ENCODE results near the gene CHSY1.

CHSY1 gene

DNA sequence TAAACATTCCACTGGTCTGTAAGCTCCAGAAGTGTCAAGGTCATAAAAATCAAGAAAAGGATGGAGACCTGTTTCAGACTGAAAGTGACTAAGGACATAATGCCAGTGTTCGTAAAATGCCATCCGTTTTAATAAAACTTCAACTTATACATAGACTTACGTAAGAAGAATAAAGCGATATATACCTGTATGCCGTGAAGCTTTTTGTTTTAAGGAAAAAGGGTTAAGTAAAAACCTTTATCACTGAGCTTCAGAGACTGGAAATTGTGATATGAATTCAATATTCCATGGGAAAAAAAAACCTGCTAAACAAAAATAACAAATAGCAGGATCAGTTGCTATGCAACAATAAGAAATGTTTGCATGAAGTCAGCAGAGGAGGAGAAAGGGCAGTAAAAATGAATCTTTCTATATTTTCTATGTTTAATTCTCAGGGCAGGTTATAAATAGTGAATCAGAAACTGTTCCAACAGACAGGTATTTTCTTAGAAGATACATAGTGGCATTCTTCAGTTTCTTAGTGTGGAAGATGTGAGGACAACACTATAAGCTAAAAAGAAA, 42.5 kb downstream of the CHSY1 start:
- DNase-seq (ENCODE audit: low spot score), result no peak

DNA sequence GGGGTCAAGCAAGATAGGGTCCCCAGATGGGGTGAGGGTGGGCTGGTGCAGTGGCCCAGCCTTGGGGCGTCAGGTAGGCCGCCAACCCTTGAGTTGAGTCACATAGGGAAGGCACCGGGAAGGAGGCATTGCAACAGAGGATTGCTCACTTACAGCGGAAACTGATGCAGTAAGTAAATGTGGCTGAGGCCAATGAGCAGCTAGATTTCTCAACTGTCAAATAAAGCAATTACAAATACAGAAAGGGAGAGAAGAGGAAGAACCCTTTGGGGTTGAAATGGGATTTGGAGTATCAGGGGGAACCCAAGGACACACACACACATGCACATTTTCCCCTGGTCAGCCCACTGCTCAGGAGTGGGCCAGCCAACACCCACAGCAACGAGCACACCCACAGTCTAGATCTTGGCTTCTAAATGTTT, 44.0 kb downstream of the CHSY1 start:
- DNase-seq (ENCODE audit: low spot score), result no peak

DNA sequence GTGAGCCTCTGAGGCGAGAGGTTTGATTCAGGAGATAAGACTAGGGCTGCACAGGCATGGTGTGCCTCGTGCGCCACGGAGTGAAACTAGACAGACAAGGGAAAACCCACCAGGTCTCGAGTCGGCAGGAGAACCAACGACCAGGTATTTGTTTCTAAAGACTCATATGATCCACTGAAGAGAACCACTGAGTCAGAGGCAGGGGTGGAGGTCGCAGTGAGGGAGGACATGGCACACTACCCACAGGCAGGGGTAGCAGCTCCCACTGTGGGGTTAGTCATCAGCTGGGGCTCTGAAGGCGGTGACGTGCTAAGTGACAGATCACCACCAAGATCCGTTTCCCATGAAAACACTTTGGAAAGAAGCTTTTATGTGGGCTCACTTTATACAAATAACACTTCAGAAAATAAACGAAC, 45.7 kb downstream of the CHSY1 start:
- DNase-seq (ENCODE audit: low spot score), result peak; percentile 85

DNA sequence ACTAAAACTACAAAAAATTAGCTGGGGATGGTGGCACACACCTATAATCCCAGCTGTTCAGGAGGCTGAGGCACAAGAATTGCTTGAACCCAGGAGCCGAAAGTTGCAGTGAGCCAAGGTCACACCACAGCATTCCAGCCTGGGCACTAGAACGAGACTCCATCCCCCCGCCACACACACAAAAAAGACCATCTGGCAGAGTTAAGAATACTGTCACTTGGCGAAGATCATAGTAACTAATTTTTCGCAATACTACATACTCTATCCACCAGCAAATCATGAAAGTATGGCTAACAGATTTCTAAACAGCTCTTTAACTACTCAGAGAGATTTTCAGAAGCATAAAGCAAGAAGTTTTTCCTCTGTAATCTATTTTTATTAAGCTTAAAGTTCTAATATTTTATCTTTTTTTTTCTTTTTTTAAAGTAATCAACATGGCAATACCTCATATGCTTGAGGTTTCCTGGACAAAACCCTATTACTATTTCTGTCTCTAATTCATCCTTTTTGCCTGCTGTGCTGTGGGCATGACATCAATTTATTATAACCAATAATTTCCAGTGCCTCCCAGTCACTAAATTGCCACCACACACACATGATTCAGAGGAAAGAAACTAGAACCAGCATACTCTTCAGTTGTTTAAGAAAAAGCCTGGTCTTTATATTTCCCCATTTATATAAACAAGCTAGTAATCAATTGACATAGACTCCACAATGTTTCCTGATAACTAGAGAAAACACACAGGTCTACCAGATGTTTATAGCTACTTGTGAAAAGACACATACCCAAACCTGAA, 46.9 kb downstream of the CHSY1 start:
- DNase-seq (ENCODE audit: low spot score), result no peak

DNA sequence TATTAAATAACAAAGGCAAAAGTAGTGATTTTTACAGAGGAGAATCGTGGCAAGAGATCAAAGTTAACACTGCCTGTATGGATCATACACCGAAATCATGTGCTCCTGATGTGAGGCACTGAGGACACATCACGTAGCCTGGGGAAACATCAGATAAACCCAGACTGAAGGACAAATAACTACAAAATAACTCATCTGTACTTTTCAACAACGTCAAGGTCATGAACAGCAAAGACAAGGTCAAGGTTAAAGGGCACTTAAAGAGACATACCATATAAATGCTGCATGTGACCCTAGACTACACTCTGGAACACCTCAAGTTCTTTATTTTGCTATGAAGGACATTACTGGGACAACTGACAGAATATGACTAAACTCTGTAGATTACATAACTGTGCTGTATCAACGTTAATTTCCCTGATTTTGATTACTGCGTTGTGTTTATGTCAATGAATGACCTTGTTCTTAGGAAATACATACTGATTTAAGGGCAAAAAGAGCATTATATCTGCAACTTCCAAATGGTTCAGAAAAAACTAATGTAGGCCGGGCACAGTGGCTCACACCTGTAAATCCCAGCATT, 48.1 kb downstream of the CHSY1 start:
- no peak for DNase-seq (ENCODE audit: low spot score)

DNA sequence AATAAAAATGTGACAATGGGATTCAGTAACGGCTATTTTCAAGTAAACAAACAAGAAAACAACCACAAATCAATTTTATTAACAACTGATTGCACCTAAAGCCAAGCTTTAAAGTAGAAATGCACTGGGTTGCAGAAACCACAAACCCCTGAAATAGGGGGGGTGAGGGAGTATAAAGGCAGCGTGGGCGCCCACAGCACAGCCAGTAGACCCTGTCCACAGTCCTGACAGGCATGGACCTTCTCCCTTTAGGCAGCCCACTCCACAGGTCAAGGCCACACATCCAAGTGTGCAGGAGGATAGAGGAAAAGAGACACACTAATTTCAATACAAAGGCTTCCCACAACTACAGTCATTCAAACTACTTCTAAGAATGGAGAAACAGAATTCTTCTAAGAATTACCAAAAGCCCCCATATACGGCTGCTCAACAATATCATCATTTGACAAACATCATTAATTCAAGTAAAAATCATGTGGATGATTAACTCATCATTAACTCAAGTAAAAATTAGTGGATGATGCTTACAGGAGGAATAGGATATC, 48.7 kb downstream of the CHSY1 start:
- DNase-seq (ENCODE audit: low spot score), result peak; percentile 17

DNA sequence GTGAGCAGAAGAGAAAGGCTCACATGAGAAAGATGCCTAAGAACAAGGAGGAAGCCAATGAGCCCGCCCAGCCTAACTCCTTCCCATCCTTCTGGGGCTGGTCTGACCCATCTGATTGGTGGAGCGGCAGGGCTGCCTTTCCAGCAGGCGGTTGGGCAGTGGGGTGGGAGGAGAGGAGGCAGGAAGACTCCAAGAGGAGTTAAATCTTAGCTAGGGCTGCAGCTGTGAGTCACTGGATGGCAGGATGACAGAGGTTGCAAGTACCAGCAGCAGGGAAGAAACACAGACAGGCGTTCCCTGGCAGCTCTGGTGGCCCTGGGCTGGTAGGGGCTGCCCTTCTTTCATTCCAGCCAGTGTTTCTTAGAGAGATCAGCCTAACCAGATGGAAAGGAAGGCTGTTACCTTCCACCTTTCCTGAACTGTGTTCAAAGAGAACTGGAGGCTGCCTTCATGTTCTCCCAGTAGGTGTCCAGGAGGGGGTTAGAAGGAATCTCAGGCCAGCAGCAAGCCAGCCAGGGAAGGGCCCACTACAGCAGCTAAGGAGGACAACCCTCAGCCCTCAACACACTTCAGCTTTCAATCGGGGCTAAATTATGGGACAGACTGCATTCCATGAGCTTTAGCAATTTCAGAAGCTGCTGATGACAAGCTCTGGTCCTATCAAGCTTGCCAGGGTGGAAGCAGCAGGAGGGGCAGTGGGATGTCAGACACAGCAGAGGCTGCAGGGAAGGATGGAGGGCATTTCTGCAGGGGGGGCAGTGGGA, 50.3 kb downstream of the CHSY1 start:
- DNase-seq (ENCODE audit: low spot score), result no peak

DNA sequence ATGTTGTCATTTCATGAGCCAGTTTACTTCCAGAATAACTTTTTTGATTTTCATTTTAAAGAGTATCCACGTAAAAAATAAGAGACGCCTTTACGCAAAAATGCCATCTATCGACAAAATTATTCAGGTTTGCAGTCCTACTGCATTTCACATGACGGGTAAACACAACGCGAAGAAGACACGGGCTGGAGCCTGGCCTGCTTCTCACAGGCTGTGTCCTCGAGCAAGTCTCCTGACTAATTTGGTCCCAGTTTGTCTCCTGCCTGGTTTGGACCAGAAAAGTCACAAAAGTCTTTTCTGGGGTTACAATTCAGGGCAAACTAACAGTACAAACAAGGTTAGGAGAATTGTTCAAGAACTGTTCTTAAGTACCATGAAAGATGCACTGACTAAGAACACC, 51.7 kb downstream of the CHSY1 start:
- no peak for DNase-seq (ENCODE audit: low spot score)

DNA sequence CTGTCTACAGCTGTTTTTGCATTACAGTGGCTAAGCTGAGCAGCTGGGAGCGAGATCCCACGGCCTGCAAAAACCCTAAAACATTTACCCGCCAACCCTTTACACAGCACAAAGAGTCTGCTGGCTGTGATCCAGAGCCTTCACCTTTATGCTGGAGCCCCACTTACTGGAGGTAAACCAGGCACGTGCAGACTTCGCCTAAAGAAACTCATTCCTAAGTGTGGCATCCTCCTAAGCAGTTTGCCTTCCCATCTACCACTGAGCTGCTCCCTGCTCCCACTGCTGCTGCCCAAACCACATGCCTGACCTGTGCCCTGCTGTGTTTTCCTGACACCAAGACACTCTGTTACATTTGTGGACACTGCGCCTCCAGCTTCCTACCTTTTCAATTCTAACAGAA, 53.0 kb downstream of the CHSY1 start:
- no peak for DNase-seq (ENCODE audit: low spot score)

DNA sequence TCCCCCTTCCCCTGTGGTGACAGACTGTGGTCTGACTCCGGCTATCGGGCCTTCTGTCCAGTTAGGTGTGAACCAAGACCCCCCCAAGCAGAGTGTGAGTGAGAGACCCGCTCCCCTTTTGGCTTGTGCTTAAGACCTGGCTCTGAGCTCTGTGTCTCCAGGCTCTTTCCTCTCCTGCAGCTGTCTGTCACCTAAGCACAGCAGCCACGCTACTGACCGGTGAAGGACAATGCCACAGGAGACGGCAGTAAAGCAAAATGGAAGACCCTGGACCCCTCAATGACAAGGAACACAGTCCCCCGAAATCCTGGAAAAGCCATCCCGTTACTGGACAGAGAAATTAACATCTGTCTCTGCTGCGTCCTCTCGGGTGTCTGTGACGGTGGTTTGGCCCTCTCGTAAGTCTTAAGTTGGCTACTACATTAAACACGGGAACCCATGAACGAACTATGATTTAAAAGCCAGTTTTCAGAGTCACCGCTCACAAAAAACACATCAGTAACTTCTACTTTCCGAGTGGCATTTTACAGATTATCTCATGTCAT, 53.7 kb downstream of the CHSY1 start:
- no peak for DNase-seq (ENCODE audit: low spot score)

DNA sequence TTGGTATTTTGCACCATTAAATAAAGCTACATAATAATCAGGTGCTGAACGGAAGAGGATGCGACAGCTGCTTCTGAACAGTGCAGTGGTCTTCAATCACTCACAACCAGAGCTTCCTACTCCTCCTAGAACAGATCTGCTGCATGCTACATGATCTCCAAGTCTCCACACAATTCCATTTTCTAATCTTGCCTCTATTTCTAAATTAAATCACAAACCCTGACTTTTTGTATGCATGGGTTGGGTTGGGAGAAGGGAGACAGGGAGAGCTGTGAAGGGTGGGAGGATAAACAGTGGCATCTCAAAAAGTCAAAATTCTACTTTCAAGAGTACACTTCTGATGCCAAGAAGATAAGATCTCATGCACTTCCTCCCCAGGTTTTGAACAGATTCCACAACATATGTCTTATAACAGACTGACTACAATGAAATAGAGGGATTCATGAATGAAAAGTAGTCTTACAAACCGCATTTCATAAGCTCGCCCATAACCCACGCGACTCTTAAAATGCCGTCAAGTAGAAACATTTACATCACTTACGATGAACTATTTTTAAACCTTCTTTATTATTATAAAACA, 57.2 kb downstream of the CHSY1 start:
- DNase-seq (ENCODE audit: low spot score), result no peak

DNA sequence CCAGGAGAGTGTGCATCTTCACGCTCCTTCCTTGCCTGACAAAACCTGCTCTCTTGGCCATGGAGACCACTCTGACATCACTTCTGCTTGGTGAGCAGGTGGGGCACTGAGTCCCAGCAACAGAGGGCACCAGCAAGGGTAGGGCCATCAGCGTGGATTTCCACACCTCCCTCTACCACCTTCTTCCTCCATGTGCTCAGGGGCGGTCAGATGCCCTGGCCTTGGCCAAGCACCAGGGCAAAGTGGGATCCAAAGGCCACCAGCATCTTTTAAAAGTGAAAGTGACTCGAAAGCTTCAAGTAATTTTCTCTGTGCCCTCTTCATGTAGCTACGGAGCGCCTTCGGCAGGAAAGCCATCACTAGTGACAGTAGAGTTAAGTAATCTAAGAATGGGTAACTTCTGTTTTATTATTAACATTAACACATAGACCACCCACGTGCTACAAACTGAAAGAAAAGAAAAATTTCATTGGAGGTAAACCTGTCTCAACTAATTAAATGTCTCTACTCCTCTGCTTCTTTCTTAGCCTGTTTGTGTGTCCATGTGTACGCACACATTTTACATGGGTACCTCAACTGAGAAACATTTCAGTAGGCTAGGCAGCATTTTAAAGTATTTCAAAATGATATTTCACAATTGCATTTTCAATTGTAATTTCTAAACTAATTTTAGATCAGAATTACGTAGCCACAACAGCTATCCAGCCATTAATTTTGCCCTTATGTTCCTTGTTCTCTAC, 57.9 kb downstream of the CHSY1 start:
- no peak for DNase-seq (ENCODE audit: low spot score)

DNA sequence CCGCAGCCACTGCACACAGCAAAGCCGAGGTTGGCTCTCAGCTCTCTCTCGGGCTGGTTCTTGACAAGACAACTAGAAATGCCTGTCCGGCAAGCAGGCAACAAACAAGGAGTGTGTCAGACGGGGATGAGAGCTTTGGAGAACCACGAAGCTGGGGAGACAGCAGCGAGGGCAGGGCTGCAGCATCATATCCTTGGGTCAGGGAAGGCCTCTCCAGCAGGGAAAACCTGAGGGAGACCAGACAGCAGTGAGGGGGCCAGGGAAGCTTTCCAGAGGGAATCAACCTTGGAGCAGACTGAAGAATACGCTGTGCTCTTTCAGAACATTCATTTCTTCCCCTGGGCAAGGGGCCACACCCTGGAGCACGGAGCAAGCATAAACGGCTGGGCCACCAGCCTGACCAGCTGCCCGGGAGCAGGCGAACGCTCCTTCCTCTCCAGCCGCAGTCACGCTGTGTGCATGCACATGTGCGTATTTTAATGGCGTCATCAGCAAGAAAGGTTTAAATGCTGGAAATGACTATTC, 58.7 kb downstream of the CHSY1 start:
- no peak for DNase-seq (ENCODE audit: low spot score)

DNA sequence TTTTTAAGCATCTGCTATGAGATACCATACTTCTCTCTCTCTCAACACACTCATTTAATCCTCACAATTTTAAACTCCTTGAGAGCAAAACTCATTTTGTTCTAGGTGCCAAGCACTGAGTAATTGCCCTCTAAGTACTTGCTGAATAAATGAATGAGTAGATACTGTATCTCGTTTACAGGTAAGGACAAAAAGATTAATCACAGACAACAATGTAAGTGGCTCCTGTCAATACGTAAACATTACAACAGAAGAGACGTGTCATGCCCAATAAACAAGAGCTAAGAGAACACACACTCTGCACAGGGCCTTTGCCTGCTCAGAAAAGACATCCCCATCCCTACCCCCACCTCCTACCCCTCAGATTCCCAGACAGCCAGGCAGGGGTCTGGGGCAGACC, 59.8 kb downstream of the CHSY1 start:
- no peak for DNase-seq (ENCODE audit: low spot score)

DNA sequence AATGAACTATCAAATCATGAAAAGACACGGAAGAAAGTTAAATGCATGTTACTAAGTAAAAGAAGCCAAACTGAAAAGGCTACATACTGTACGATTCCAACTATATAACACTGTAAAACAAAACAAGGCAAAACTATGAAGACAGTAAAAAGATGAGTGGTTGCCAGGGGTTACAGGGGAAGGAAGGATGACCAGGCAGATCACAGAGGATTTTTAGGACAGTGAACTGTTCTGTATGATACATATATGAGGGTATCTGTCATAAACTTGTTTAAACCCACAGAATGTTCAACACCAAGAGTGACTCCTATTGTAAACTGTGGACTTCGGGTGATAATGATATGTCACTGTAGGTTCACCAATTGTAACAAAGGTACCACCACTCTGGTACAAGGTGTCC, 60.6 kb downstream of the CHSY1 start:
- DNase-seq (ENCODE audit: low spot score), result no peak

DNA sequence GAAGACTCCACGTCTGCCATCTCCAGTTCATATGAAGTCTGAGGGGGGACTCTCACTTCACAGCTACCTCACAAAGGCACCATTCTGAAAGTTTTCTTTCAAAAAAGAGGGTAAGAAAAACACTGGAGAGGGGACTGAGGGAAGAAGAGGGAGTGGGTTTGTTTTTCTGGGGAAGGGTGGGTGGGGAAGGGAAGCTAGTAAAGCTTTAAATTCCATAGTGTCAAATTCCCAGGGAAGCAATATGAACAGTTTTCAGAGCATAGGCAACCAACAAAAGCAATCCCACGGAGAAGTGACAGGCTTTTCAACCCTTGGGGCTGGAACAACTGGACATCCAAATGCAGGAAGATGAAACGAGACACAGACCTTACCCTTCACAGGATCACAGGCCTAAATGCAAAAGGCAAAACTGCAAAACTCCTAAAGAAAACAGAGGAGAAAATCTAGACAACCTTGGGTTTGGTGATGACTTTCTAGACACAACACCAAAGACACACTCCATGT, 61.7 kb downstream of the CHSY1 start:
- no peak for DNase-seq (ENCODE audit: low spot score)

DNA sequence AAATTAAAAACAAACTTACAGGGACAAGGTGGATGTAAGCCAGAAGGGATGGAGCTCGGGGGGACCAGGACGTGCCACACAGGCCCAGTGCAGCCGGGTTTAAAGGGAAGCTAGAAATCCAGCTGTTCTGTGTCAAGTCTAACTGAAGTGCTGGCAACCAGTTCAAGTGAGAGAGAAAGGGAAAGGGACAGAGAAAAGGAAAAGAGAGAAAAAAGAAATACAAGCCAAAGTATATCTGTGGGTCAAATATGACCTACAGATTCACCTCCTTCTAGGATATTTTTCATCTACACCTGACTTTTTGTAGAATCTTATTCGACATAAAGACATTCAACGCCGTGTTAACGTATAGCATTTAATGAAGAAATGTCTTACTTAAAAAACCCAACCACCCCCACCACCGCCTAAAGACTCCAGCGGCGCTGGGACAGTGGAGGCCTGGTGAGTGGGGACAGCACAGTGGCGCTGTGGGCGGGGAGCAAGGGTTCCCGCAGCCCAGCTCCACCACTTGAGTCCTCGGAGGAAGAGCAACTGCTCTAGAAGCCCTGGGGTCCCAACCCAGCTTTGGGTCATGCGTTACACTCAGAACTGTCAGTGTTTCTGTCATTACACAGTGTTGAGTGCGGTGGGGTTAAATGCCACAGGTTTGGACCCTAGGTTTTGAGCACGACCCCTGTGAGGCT, 62.3 kb downstream of the CHSY1 start:
- DNase-seq (ENCODE audit: low spot score), result no peak

DNA sequence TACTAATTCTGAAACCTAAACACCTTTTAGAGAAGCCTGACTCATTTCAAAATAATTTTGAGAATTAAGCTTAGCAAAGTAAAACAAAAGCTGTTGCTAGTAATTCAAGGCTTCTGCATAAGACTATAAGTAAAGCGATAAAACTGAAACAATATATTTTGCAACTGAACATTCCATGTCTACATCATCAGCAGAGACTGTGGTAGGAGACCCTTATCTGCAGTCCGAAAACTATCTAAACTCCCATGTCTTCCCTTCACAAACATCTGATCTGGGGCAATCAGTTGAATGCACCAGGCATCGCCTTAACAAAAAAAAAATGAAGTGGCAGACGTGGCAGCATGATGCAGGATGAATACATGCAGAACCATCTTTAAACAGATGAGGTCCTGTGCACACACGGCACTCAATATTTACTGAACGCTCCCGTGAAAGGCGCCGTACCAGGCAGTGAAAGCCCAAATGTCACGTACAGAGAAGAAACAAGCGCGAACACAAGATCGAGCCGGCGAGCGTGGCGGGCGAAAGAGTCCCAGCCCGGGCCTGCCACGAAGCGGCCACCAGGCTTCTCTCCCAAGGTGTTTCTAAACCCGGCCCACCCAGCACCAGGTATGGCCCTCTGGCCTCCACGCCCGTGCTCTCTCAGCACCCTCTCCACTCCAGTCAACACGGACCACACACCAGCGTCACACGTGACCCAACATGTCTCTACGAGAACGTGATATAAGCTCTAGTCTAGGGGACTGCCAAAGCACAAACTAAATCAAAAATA, 63.0 kb downstream of the CHSY1 start:
- no peak for DNase-seq (ENCODE audit: low spot score)

All from CD4-positive, alpha-beta T cell treated with Interleukin-15 for 4 hours (primary cell).